ENCODE data around the gene KLF15.

KLF15 gene

GRCh38 chr3:126305427-126305826 is 51.8 kb downstream of the KLF15 start:
- no peak for DNase-seq (ENCODE audit: low spot score)

DNA sequence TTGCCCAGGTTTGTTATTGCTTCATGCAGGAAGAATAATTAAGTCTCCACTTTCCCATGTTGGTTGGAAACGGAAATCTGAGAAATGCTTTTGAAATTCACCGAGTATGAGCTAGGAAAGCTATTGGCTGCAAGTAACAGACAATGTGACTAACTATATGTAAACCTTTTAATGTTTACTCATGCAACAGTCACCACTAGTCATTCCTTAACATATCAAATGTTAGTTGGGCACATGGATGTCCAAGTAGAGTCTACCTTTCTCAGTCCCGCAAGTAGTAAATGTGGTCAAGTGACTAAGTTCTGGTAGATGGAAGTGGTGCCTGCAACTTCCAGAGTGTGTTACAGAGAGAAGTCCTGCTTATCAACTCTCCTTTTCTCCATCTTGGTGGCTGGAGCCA is 52.5 kb downstream of the KLF15 start:
- DNase-seq (ENCODE audit: low spot score): no peak

DNA sequence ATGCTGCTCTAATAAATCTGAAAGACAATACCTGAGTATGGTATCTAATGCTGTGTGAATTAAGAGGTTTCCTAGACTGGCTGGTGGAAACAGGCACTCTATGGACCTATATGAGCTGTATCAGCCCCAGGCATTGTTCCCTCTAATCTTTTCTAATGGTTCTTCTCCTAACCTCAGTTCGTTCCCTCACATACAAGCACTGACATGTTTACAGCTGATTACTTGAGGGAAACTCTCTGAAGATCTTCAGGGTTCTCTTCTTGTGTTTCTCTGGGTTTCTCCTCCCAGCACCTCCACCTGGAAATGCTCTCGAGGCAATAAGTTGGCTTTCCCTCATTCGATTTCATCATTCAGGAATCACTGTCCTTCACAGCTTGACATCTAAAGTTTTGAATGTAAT is 52.9 kb downstream of the KLF15 start:
- DNase-seq (ENCODE audit: low spot score): no peak

DNA sequence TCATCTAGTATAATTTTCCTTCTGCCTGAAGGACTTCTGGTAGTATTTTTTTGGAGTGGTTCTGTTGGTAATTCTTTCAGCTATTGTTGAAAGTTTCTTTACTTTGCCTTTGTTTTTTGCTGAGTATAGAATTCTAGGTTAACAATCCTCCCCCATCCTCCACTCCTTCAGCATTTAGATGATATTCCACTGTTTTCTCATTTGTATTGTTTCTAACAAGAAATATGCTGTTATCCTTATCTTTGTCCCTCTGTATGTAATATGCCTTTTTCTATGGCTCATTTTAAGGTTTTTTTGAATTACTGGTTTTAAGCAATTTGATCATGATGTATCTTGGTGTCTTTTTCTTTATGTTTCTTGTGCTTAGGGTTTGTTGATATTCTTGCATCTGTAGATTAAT is 53.9 kb downstream of the KLF15 start:
- DNase-seq (ENCODE audit: low spot score): no peak

DNA sequence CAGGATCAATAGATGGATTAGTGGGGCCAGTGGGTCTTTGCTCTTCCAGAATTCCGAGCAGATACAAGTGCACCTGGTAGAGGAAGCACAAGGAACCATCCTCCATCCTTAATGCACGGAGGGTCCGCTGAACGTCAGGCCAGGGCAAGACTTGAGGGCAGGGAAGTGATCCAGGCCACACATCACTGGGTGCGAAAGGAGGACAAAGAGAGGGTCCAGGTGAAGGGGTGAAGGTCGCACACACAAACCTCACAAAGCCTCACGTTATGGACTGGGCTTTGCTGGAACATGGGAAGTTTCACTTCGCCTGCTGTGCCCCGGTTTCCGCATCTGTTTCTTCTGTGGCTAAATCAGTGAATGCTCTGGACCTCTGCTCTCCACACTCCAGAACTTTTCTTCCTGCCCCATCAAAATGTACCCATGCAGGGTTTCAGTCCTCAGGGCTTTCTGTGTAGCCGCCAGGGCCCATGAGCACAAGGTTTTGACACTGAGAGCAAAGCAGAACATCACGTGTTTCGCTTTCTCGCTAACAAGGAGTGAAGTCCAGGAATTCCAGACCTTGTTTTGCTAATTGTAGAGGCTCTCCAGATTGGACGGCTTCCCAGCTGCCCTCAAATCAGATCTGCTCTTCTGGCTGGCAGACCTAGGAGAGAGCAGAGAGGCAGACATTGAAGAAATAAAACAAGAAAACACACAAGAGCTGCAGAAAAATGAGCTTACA is 56.3 kb downstream of the KLF15 start:
- DNase-seq (ENCODE audit: low spot score): peak; percentile 30

DNA sequence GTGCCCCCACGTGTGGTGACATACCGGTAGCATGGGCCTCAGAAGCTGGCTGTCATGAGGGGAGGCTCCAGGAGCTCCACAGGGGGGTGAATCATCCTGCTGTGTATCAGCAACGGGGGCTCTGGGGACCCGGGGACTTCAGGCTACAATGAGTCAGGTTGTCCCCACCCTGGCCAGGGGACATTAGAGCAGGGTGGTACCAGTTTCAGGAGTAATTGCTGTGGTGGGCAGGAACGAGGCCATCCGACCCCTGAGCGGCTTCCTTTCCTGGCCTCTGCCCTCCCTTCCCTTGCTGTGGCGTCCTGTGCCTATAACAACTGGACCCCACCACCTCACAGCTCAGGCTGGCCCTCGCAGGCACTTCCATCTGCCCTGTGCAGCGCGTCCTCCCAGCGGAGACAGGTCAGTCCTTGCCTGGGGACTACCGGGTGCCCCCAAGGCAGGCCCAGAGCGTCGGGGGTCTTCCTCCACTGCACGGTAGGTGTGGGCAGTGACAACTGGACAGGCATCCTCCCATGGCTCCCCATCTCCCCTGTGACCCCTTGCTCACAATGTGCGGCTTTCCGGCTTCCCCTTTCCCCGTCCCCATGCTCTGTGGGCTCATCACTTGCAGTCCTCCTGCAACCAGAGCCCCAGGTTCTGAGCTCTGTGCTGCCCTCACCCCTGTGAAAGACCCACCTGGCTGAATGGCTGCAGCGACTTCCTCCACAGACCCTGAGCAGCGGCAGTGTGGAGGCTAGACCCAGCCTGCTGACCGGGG is 57.0 kb downstream of the KLF15 start:
- DNase-seq (ENCODE audit: low spot score): no peak

DNA sequence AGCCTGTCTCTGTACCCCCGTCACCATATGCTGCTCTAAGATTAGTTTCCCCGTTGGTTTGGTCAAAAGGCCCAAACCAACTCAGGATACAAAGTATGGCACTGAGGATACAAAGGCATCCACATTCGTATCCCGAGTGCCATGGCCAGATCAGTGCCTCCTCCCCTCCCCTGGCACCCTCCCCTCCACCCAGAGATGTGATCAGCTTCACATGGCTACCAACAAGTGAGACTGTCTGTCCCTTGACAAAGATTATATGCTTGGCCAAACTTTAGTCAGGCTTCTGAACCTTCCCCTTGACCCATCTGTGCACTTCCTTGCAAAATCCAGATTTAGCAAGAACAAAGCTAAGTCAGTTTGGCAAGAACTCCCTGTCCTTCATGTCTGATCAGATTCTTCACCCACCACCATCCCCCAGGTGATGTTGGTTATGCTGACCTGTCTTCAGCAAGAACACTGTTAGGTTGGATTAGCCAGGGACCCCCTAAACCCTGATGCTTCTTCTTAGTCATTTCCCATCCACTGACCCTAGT is 61.7 kb downstream of the KLF15 start:
- no peak for DNase-seq (ENCODE audit: low spot score)

- DNase-seq (ENCODE audit: low spot score): no peak
Measured at GRCh38 chr3:126294211-126294808, 62.9 kb downstream of the KLF15 start.

GRCh38 chr3:126293370-126294082 is 63.7 kb downstream of the KLF15 start:
- no peak for DNase-seq (ENCODE audit: low spot score)
